Large intestine (tissue), 3 donors: ENCODE measurements around the gene CCDC192. TPM values are rescaled to one million over a fixed set of nuclear protein-coding genes. Genes with fewer than 3 reads are reported as not detected.

Experiments
- DNase-seq, 2 donors: peaks; one replicate each; pipeline versions ENCODE4 v3.0.0 to v3.0.0-alpha.2; 2013
- H3K27ac ChIP-seq: one replicate; pipeline ENCODE4 v1.5.1; 2013; ENCODE audit warnings: low read length
- H3K27me3 ChIP-seq: 2 replicates; pipeline ENCODE4 v1.6.1; 2013; ENCODE audit warnings: low read length; ENCODE audit not compliant: control insufficient read depth, insufficient read depth
- H3K36me3 ChIP-seq: 2 replicates; pipeline ENCODE4 v1.6.1; 2013; ENCODE audit warnings: low read length; ENCODE audit not compliant: control insufficient read depth, insufficient read depth
- H3K4me1 ChIP-seq: one replicate; pipeline ENCODE4 v1.6.1; 2013; ENCODE audit warnings: low read length; ENCODE audit not compliant: control insufficient read depth, insufficient read depth
- H3K4me3 ChIP-seq: one replicate; pipeline ENCODE4 v1.5.1; 2013; ENCODE audit warnings: low read length
- H3K9me3 ChIP-seq: one replicate; pipeline ENCODE4 v1.6.1; 2013; ENCODE audit warnings: mild to moderate bottlenecking, low read depth, low read length, moderate library complexity; ENCODE audit not compliant: control insufficient read depth
- WGBS: methylation state at CpG from one replicate; pipeline ENCODE4 v1.1.5; 2013; ENCODE audit warnings: low lambda C conversion rate; ENCODE audit not compliant: insufficient coverage; 5-methylcytosine and 5-hydroxymethylcytosine counted together
- polyA plus RNA-seq: library from polyadenylated mRNA; unstranded; fragments of 120-200 nt; gene quantifications from one replicate; pipeline ENCODE4 v1.2.1, GENCODE V29; 2013

Gene CCDC192
- polyA plus RNA-seq, 1 donor, result 0.39 TPM

- Histone ChIP-seq H3K4me3 (no peak overlapping the region), H3K27me3 (no peaks in the 10 kb centered on the region), H3K27ac (no peak overlapping the region), H3K9me3 (no peaks in the 10 kb centered on the region), H3K36me3 (no peaks in the 10 kb centered on the region), H3K4me1 (no peaks in the 10 kb centered on the region)
- no peak for DNase-seq
- no CpG with 5 or more reads among the region's 1 CpG for WGBS
These were observed 266.9 kb downstream of the CCDC192 start for GRCh38 chr5:127970081-127970480.

DNA sequence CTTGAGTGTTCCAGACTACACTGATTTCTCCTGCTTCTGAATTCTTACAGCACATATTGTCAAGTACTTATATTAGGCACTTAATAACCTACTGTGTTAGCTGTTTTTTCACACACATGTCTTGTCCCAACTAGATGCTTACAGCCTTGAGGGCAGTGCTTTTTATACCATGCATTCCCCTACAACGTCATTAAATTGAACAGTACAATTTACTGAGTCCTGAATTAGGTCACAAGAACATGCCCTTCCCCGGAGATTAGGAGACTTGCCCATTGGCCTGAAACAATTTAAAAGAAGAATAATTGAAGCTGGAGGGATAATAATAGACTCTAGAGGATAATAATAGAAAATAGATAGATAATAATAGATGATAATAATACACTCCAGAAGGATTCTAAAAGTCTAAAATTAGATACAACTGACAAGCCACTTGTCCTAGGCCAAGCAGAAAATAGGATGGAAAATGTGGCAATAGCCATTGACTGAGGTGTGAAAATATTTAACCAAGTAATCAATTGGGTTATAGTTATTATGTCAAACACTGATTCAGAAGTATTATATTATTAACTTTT, 267.7 kb downstream of the CCDC192 start:
- H3K36me3 ChIP-seq, result no peaks in the 10 kb centered on the region
- no peaks in the 10 kb centered on the region for H3K27me3 ChIP-seq
- H3K4me3 ChIP-seq, result no peak overlapping the region
- no peak for DNase-seq
- no CpG with 5 or more reads among the region's 2 CpGs for WGBS
- no peak overlapping the region for H3K27ac ChIP-seq
- no peaks in the 10 kb centered on the region for H3K4me1 ChIP-seq
- H3K9me3 ChIP-seq, result no peaks in the 10 kb centered on the region

DNA sequence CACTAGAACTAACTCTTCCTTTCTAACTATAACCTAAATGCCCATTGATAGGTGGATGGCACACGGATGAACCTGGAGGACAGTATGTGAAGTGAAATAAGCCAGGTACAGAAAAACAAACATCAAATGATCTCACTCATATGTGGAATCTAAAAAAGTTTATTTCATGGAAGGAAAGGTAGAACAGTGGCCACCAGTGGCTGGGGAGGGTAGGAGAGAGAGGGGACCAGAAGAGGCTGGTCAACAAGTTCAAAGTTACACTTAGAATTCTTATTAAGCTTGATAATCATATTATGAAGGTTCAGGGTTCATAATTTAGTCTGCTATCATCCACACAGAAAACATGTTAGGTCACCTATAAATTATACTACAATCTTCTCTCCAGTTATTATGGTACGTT, 272.8 kb downstream of the CCDC192 start:
- no peaks in the 10 kb centered on the region for H3K9me3 ChIP-seq
- no peak overlapping the region for H3K4me3 ChIP-seq
- H3K36me3 ChIP-seq, result no peaks in the 10 kb centered on the region
- 100% methylated on average over 1 of the region's 2 CpGs for WGBS
- no peak overlapping the region for H3K27ac ChIP-seq
- no peaks in the 10 kb centered on the region for H3K27me3 ChIP-seq
- DNase-seq, result no peak
- H3K4me1 ChIP-seq, result peaks cover 3% of the 10 kb centered on the region

GRCh38 chr5:127976525-127976924, 273.3 kb downstream of the CCDC192 start:
- no peak for DNase-seq
- Histone ChIP-seq H3K4me3 (no peak overlapping the region), H3K27ac (no peak overlapping the region), H3K27me3 (no peaks in the 10 kb centered on the region), H3K36me3 (no peaks in the 10 kb centered on the region), H3K9me3 (no peaks in the 10 kb centered on the region), H3K4me1 (peaks cover 3% of the 10 kb centered on the region)
- no CpG with 5 or more reads among the region's 4 CpGs for WGBS

GRCh38 chr5:127976991-127977717, 274.0 kb downstream of the CCDC192 start:
- DNase-seq, result no peak
- no CpG with 5 or more reads among the region's 5 CpGs for WGBS

DNA sequence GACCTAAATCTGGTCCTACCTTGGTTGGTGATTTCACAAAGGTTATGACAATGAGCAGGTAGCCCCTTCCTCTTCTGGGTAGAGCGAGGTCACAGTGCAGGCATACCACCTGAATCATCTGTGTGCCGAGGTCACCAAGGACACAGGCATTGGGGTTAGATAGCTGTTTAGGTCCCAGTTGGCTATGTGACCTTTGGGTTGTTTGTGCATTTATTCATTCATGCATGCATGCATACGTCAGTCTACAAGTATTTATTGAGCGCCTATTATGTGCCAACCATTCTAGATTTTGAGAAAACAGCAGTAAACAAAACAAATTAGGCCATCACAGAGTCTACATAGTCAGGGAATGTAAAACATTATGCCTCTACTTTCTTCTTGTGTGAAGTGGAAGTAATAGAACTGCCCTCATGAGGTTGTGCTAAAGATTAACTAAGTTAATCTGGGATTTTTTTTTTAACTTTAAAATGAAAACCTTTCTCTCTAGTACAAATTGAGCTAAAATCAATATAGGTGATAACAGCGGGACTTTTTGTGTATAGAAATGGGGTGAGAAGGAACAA, 275.6 kb downstream of the CCDC192 start:
- peak in 1 of 2 donors; percentile 49 for DNase-seq
- H3K27me3 ChIP-seq, result no peaks in the 10 kb centered on the region
- H3K36me3 ChIP-seq, result no peaks in the 10 kb centered on the region
- H3K27ac ChIP-seq, result no peak overlapping the region
- peaks cover 3% of the 10 kb centered on the region for H3K4me1 ChIP-seq
- no peaks in the 10 kb centered on the region for H3K9me3 ChIP-seq
- whole genome bisulfite sequencing, result no CpG with 5 or more reads among the region's 5 CpGs
- no peak overlapping the region for H3K4me3 ChIP-seq

More at GRCh38 chr5:127976991-127977717, 274.0 kb downstream of the CCDC192 start:
- no peaks in the 10 kb centered on the region for H3K9me3 ChIP-seq
- no peak overlapping the region for H3K27ac ChIP-seq
- peaks cover 3% of the 10 kb centered on the region for H3K4me1 ChIP-seq
- H3K36me3 ChIP-seq, result no peaks in the 10 kb centered on the region
- H3K4me3 ChIP-seq, result no peak overlapping the region
- no peaks in the 10 kb centered on the region for H3K27me3 ChIP-seq

DNA sequence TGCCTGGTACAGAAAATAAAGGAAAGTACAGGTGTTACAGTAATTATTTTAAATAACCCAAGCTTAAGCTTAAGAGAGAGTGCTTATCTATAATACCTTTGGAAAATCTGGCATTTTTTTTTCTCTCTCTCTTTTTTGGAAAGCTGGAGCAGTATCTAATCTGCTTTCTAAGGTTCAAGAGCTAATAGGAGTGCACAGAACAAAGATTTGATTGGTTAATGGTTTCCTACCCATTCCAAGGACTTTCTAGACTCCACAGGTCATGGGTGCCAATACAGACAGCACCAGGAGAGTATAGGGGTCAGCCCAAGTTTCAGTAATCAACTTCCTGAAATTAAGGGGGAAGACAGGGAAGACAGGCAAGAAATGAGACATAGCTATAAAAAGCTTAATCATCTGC, 276.3 kb downstream of the CCDC192 start:
- H3K36me3 ChIP-seq, result no peaks in the 10 kb centered on the region
- no peaks in the 10 kb centered on the region for H3K9me3 ChIP-seq
- no peak overlapping the region for H3K4me3 ChIP-seq
- H3K4me1 ChIP-seq, result peaks cover 3% of the 10 kb centered on the region
- H3K27me3 ChIP-seq, result no peaks in the 10 kb centered on the region
- H3K27ac ChIP-seq, result no peak overlapping the region
- no peak for DNase-seq

GRCh38 chr5:127980843-127981242, 277.7 kb downstream of the CCDC192 start:
- no peak overlapping the region for H3K27ac ChIP-seq
- no peaks in the 10 kb centered on the region for H3K9me3 ChIP-seq

DNA sequence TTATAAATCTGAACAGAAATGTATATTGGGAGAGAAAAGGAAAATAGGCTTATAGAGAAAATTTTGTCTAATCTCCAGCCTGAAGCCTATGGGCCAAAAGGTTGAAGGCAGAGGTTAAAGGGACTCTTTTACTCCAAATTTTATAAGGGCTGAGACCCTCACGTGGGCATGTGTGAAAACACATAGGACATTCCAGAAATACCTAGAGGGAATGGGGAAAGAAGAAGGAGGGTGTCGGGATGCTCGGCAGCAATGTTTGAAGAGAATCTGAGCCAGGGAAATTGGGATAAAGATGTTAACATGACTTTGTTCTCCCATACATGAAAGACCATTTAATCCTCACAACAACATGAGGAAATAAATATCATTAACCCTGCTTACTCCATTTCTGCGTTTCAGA, 278.3 kb downstream of the CCDC192 start:
- H3K27ac ChIP-seq, result no peak overlapping the region
- WGBS, result no CpG with 5 or more reads among the region's 4 CpGs
- DNase-seq, result no peak
- H3K4me3 ChIP-seq, result no peak overlapping the region
- peaks cover 3% of the 10 kb centered on the region for H3K4me1 ChIP-seq
- no peaks in the 10 kb centered on the region for H3K9me3 ChIP-seq
- no peaks in the 10 kb centered on the region for H3K36me3 ChIP-seq
- no peaks in the 10 kb centered on the region for H3K27me3 ChIP-seq

More at GRCh38 chr5:127980843-127981242, 277.7 kb downstream of the CCDC192 start:
- H3K4me3 ChIP-seq, result no peak overlapping the region
- H3K36me3 ChIP-seq, result no peaks in the 10 kb centered on the region
- no peaks in the 10 kb centered on the region for H3K27me3 ChIP-seq
- no peak for DNase-seq
- peaks cover 3% of the 10 kb centered on the region for H3K4me1 ChIP-seq

DNA sequence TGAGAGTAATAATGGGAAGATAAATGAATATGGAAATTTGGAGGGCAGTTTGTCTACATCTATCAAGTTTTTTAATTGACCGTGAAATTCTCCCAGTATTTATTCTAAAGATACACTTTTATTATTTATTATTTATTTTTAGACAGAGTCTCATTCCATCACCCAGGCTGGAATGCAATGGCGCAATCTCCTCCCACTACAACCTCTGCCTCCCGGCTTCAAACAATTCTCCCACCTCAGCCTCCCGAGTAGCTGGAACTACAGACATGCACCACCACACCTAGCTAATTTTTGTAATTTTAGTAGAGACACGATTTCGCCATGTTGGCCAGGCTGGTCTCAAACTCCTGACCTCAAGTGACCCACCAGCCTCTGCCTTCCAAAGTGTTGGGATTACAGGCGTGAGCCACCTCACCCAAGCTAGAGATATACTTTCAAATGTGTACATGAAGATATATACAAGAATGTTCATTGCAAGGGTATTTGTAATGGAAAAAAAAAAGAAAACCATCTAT, 282.7 kb downstream of the CCDC192 start:
- Histone ChIP-seq H3K4me1 (no peaks in the 10 kb centered on the region), H3K4me3 (no peak overlapping the region), H3K27ac (no peak overlapping the region), H3K36me3 (no peaks in the 10 kb centered on the region), H3K27me3 (no peaks in the 10 kb centered on the region), H3K9me3 (no peaks in the 10 kb centered on the region)
- WGBS, result no CpG with 5 or more reads among the region's 7 CpGs
- DNase-seq, result no peak
